GM23338 (cell line): ENCODE results near the gene GCK.

Source experiments
- EZH2phosphoT487 ChIP-seq: fragments of 200-600 bp; sonication (generic); IDR thresholded peaks from one replicate; pipeline ENCODE4 v1.8.1; 2018; ENCODE audit warnings: antibody characterized with exemption; ENCODE audit not compliant: unreplicated experiment
- POLR2AphosphoS5 ChIP-seq: IDR thresholded peaks from 2 replicates; pipeline ENCODE4 v1.6.1; 2016; ENCODE audit warnings: antibody characterized with exemption, low read depth
- REST ChIP-seq: IDR thresholded peaks from one replicate; pipeline ENCODE4 v1.6.1; 2018; ENCODE audit warnings: antibody characterized with exemption; ENCODE audit not compliant: unreplicated experiment
- TF ChIP-seq, protein P1 (sequence below), 2 experiments: fragments of 200-600 bp in 1 of 2; sonication (generic) in 1 of 2; conservative IDR thresholded peaks; 2 replicates each; pipeline versions ENCODE4 v1.5.1 to v1.6.1; 2016 to 2017; ENCODE audit warnings: antibody characterized with exemption in 2 of 2, low read depth in 2 of 2, mild to moderate bottlenecking in 2 of 2, moderate library complexity in 1 of 2

DNA sequence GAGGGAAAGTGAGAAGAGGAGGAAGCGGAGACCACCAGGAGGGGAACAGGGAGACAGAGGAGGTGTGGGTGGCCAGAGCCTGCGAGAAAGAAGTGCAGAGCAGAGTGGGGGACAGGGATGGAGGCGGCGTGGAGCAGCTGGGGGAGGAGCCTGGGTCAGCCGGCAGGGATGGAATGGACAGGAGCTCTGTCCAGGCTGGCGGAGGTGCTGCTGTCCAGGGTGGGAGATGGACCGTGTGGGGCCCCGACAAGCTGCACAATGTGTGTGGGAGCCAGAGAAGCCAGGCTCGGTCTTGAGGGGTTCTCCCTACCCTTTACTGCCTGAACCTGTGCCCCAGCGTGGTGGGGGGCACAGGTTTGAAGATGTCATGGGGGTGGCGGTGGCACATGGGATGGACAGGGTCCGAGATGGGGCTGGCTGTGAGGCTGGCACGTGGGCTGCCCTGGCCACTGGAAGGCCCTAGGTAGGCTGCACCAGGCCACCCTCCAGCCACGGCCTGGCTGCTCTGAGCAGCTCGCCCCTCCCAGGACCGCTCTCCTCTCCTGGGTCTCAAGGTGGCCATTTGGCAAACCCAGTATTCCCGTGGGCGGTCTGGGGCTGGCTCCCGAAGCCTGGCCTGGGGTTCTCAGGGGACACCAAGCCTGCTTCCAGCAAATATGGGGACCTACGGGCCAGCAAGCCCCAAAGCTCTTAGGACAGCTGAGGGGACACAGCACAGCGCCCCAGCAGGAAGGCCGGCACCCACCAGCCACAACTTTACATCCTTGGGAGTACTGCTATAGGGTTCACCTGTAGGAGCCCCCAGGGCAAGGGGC is 43.9 kb upstream of the GCK start:
- TF ChIP-seq EZH2phosphoT487: no peak
- TF ChIP-seq POLR2AphosphoS5: no peak
- TF ChIP-seq, protein P1, sequence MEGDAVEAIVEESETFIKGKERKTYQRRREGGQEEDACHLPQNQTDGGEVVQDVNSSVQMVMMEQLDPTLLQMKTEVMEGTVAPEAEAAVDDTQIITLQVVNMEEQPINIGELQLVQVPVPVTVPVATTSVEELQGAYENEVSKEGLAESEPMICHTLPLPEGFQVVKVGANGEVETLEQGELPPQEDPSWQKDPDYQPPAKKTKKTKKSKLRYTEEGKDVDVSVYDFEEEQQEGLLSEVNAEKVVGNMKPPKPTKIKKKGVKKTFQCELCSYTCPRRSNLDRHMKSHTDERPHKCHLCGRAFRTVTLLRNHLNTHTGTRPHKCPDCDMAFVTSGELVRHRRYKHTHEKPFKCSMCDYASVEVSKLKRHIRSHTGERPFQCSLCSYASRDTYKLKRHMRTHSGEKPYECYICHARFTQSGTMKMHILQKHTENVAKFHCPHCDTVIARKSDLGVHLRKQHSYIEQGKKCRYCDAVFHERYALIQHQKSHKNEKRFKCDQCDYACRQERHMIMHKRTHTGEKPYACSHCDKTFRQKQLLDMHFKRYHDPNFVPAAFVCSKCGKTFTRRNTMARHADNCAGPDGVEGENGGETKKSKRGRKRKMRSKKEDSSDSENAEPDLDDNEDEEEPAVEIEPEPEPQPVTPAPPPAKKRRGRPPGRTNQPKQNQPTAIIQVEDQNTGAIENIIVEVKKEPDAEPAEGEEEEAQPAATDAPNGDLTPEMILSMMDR (conservative IDR thresholded peaks at IDR 0.05; ENCODE audit: low read depth in 2 of 2): no peak
- no peak for TF ChIP-seq REST
